ENCODE results near the gene PREX1.
A peak's percentile ranks its signal among the peaks of the same experiment; 100 is the strongest.

The PREX1 gene

DNA sequence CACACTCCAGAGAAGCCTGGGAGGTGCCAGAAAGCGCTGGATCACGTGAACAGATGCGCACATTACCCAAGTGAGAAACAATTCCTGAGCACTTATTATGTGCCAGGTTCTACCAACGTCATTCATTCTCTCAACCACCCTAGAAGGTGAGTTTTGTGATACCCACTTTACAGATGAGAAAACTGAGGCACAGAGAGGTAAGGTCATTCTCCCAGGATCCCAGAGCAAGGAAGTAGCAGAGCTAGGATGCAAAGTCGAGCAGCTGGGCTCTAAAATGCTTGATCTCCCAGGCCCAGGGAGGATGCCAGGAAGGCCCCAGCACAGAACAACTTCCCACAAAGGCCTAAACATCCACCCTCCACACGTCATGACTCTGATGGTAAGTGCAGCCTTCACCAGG, 85.6 kb downstream of the PREX1 start:
- Mint-ChIP-seq H3K9me3 (no peaks in the 10 kb centered on the region), H3K27ac (no peak overlapping the region), H3K36me3 (ENCODE audit: low read depth) (peaks cover 4% of the 10 kb centered on the region), H3K4me1 (peaks cover 21% of the 10 kb centered on the region), H3K4me3 (no peak overlapping the region), H3K27me3 (ENCODE audit: low read depth) (peaks cover 3% of the 10 kb centered on the region)
- TF ChIP-seq, protein P1, sequence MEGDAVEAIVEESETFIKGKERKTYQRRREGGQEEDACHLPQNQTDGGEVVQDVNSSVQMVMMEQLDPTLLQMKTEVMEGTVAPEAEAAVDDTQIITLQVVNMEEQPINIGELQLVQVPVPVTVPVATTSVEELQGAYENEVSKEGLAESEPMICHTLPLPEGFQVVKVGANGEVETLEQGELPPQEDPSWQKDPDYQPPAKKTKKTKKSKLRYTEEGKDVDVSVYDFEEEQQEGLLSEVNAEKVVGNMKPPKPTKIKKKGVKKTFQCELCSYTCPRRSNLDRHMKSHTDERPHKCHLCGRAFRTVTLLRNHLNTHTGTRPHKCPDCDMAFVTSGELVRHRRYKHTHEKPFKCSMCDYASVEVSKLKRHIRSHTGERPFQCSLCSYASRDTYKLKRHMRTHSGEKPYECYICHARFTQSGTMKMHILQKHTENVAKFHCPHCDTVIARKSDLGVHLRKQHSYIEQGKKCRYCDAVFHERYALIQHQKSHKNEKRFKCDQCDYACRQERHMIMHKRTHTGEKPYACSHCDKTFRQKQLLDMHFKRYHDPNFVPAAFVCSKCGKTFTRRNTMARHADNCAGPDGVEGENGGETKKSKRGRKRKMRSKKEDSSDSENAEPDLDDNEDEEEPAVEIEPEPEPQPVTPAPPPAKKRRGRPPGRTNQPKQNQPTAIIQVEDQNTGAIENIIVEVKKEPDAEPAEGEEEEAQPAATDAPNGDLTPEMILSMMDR (IDR thresholded peaks at IDR 0.05; ENCODE audit: unreplicated experiment in 3 of 3): no peak

DNA sequence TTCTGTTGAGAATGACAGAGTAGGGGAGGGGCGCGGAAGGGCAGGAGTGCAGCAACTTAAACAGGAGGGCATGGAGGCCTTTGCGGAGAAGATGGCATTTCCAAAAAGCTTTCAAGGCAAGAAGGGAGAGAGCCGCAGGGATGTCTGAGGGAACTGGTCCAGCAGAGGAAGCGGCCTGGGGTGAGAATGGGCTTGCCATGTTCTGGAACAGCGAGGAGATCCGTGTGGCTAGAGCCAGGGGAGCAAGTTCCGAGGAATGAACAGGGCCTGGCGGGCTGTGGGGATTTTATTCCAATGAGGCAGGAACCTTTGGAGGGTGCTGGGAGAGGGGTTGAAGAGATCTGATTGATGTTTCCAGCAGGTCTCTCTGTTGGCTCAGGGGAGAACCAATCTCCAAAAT, 86.1 kb downstream of the PREX1 start:
- TF ChIP-seq, protein P1 (IDR thresholded peaks at IDR 0.05; ENCODE audit: unreplicated experiment in 3 of 3): no peak
- H3K9me3 Mint-ChIP-seq: no peaks in the 10 kb centered on the region
- no peak overlapping the region for H3K27ac Mint-ChIP-seq
- peaks cover 21% of the 10 kb centered on the region for H3K4me1 Mint-ChIP-seq
- peaks cover 3% of the 10 kb centered on the region for H3K27me3 Mint-ChIP-seq (ENCODE audit: low read depth)
- H3K4me3 Mint-ChIP-seq: no peak overlapping the region
- peaks cover 4% of the 10 kb centered on the region for H3K36me3 Mint-ChIP-seq (ENCODE audit: low read depth)

DNA sequence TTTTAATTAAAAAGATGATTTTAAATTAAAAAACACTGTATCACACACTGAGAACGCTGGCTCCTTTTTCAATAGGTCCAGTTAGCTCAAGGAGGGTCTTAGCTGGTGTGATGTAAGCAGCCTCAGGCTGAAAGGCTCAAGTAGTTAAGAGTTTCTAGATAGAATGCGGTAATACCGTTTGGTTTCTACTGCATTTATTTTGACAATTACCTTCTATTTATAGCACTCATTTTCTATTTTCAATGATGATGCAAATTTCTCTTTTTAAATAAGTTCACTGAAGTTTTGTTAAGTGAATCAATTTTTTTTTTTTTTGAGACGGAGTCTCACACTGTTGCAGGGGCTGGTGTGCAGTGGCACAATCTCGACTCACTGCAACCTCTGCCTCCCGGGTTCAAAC, 87.1 kb downstream of the PREX1 start:
- Mint-ChIP-seq H3K27ac (no peak overlapping the region), H3K4me1 (peaks cover 25% of the 10 kb centered on the region), H3K36me3 (ENCODE audit: low read depth) (peaks cover 11% of the 10 kb centered on the region), H3K4me3 (no peak overlapping the region), H3K9me3 (no peaks in the 10 kb centered on the region), H3K27me3 (ENCODE audit: low read depth) (peaks cover 3% of the 10 kb centered on the region)
- TF ChIP-seq, protein P1 (IDR thresholded peaks at IDR 0.05; ENCODE audit: unreplicated experiment in 3 of 3): no peak

DNA sequence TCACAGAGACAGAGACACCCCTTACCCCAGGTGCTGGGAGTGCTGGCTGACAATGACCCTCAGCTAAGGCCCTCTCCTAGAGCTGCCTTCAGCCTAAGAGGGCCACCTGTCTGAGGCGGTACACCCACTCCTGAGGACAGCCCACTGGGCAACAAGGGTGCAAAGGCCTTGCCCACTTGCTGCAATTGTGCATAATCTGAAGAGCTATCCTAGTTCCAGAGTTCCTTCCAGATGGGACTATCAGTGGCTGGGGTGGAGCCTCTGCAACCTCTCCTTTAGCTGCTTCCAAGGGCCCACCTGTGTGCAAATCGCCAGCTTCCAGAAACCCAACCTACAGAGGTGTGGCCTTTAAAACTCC, 87.5 kb downstream of the PREX1 start:
- TF ChIP-seq, protein P1 (IDR thresholded peaks at IDR 0.05; ENCODE audit: unreplicated experiment in 3 of 3): no peak
- peaks cover 3% of the 10 kb centered on the region for H3K27me3 Mint-ChIP-seq (ENCODE audit: low read depth)
- peaks cover 25% of the 10 kb centered on the region for H3K4me1 Mint-ChIP-seq
- peaks cover 11% of the 10 kb centered on the region for H3K36me3 Mint-ChIP-seq (ENCODE audit: low read depth)
- no peaks in the 10 kb centered on the region for H3K9me3 Mint-ChIP-seq
- no peak overlapping the region for H3K27ac Mint-ChIP-seq
- H3K4me3 Mint-ChIP-seq: no peak overlapping the region

DNA sequence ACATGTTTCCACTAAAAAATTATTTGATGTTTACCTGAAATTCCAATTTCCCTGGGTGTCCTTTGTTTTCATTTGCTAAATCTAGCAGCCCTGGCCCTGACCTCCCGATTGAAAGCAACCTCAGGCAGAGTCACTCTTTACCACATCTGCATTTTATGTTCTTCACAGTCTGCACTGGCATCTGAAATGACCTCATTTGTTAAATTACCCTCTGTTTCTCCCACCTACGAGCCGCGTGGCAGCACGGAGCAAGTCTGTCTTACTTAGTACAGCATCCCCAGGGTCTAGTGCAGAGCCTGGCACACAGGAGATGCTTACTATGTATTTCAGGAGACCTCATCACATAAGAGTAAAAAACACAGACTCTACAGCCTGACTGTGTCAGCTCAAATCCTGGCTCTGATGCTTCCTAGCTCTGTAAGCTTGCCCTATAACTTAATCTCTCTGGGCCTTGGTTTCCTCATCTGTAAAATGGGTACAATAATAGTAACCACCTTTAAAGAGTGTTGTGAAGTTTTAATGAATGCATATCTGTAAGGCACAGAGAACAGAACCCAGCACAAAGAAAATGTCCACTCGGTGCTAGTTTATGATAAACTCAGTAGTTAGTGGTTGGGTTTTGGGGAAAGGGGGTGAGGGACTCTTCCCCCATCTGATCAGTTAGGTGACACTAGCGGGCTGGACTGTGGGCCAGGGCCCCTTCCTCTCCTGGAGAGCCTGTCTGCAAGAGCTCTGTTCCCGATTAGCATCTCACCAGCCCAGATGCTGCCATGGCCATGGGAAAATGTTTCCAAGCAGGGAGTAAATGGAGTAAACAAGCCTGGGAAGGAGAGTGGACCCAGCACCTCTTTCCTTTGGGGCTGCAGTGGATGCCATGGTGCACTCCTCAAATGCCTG, 88.2 kb downstream of the PREX1 start:
- peaks cover 25% of the 10 kb centered on the region for H3K4me1 Mint-ChIP-seq
- H3K27me3 Mint-ChIP-seq (ENCODE audit: low read depth): peaks cover 3% of the 10 kb centered on the region
- no peak overlapping the region for H3K4me3 Mint-ChIP-seq
- H3K9me3 Mint-ChIP-seq: no peaks in the 10 kb centered on the region
- TF ChIP-seq, protein P1 (IDR thresholded peaks at IDR 0.05; ENCODE audit: unreplicated experiment in 3 of 3): no peak
- H3K27ac Mint-ChIP-seq: peak overlapping the region in 1 of 3 experiments; percentile 4
- peaks cover 11% of the 10 kb centered on the region for H3K36me3 Mint-ChIP-seq (ENCODE audit: low read depth)
